NT2/D1 (cell line): ENCODE measurements around the gene RAI1.
"Not testable (repeated sequence)": the region's sequence is repeated elsewhere in the genome, so short reads cannot be mapped to it uniquely, and the experiment has no call there.

ENCODE experiments used
- YY1 ChIP-seq: IDR thresholded peaks from 2 replicates; pipeline ENCODE4 v1.6.1; 2011; ENCODE audit not compliant: insufficient read length, insufficient read depth
- ZNF274 ChIP-seq: IDR thresholded peaks from 2 replicates; pipeline ENCODE4 v1.6.1; 2011; ENCODE audit warnings: mild to moderate bottlenecking, low read depth, low read length

GRCh38 chr17:17690233-17690632, 9.0 kb downstream of the RAI1 start:
- not testable (repeated sequence) for TF ChIP-seq ZNF274, YY1
